HEK293 (cell line): ENCODE results near the gene ARV1.

Experiments used
- CTCF ChIA-PET: fragments of 350-600 bp; formaldehyde crosslinking; extraction: SDS; loops from one replicate; lab custom pipeline; 2021; ENCODE audit warnings: antibody characterized with exemption; lab: Yijun Ruan, JAX
- POLR2A ChIA-PET: fragments of 300-600 bp; formaldehyde crosslinking; extraction: SDS; loops from one replicate; lab custom pipeline; 2020; ENCODE audit warnings: antibody characterized with exemption, inconsistent platforms; lab: Yijun Ruan, JAX
- H3K27ac ChIP-seq: fragments of 200-500 bp; sonication (Bioruptor generic); 2 replicates; pipeline ENCODE4 v1.5.1; 2014; ENCODE audit warnings: low read depth, low read length, control low read depth, inconsistent platforms; ENCODE audit errors: extremely low read depth
- H3K36me3 ChIP-seq, 2 experiments: fragments of 200-500 bp in 1 of 2; sonication (Bioruptor generic) in 1 of 2; 1 replicate in 1 of 2; 2 replicates in 1 of 2; pipeline ENCODE4 v1.5.1; 2014 to 2017; ENCODE audit warnings: inconsistent platforms in 2 of 2, low read length in 2 of 2; ENCODE audit not compliant: control insufficient read depth in 2 of 2, insufficient read depth in 1 of 2
- H3K4me1 ChIP-seq: fragments of 200-500 bp; sonication (Bioruptor generic); 2 replicates; pipeline ENCODE4 v1.5.1; 2014; ENCODE audit warnings: mild to moderate bottlenecking, low read length, inconsistent platforms; ENCODE audit not compliant: control insufficient read depth, insufficient read depth
- H3K4me3 ChIP-seq: 2 replicates; pipeline ENCODE4 v1.5.1; 2011; ENCODE audit warnings: low read depth, mild to moderate bottlenecking, control low read depth, low read length, moderate library complexity
- H3K9me3 ChIP-seq: fragments of 200-500 bp; sonication (Bioruptor generic); 2 replicates; pipeline ENCODE4 v1.5.1; 2014; ENCODE audit warnings: low read depth, low read length, inconsistent platforms; ENCODE audit not compliant: control insufficient read depth, insufficient read depth
- MEIS1 ChIP-seq: sonication (generic); formaldehyde crosslinking; IDR thresholded peaks from 2 replicates; pipeline ENCODE4 v1.8.1; 2022; ENCODE audit warnings: missing genetic modification reagents, mild to moderate bottlenecking, borderline replicate concordance
- SP7 ChIP-seq: fragments of 450-650 bp; formaldehyde crosslinking; IDR thresholded peaks from 2 replicates; pipeline ENCODE4 v1.5.1; 2016; ENCODE audit warnings: missing biosample characterization, missing genetic modification characterization
- ZBTB20 ChIP-seq: fragments of 450-650 bp; formaldehyde crosslinking; IDR thresholded peaks from 2 replicates; pipeline ENCODE4 v1.5.1; 2016; ENCODE audit warnings: missing biosample characterization, missing genetic modification characterization
- ZBTB48 ChIP-seq: fragments of 450-650 bp; formaldehyde crosslinking; IDR thresholded peaks from 2 replicates; pipeline ENCODE4 v1.5.1; 2016; ENCODE audit warnings: missing biosample characterization, missing genetic modification characterization
- ZBTB7A ChIP-seq: fragments of 450-650 bp; formaldehyde crosslinking; IDR thresholded peaks from 2 replicates; pipeline ENCODE4 v1.5.1; 2016; ENCODE audit warnings: low read depth, missing biosample characterization, missing genetic modification characterization
- ZFP3 ChIP-seq: fragments of 450-650 bp; formaldehyde crosslinking; IDR thresholded peaks from 2 replicates; pipeline ENCODE4 v1.5.1; 2016; ENCODE audit warnings: low read depth, missing biosample characterization, missing genetic modification characterization
- ZIC2 ChIP-seq: fragments of 450-650 bp; formaldehyde crosslinking; IDR thresholded peaks from 2 replicates; pipeline ENCODE4 v1.5.1; 2016; ENCODE audit warnings: missing biosample characterization, missing genetic modification characterization
- ZNF146 ChIP-seq: fragments of 450-650 bp; formaldehyde crosslinking; IDR thresholded peaks from 2 replicates; pipeline ENCODE4 v1.5.1; 2016; ENCODE audit warnings: missing biosample characterization, missing genetic modification characterization
- ZNF155 ChIP-seq: fragments of 450-650 bp; formaldehyde crosslinking; IDR thresholded peaks from 2 replicates; pipeline ENCODE4 v1.5.1; 2016; ENCODE audit warnings: missing biosample characterization, missing genetic modification characterization
- ZNF169 ChIP-seq: fragments of 450-650 bp; formaldehyde crosslinking; IDR thresholded peaks from 2 replicates; pipeline ENCODE4 v1.5.1; 2016; ENCODE audit warnings: missing biosample characterization, missing genetic modification characterization
- ZNF175 ChIP-seq: fragments of 450-650 bp; formaldehyde crosslinking; IDR thresholded peaks from 2 replicates; pipeline ENCODE4 v1.5.1; 2016; ENCODE audit warnings: missing biosample characterization, missing genetic modification characterization
- ZNF19 ChIP-seq: fragments of 450-650 bp; formaldehyde crosslinking; IDR thresholded peaks from 2 replicates; pipeline ENCODE4; 2016; ENCODE audit warnings: missing biosample characterization, missing genetic modification characterization, low read depth
- ZNF223 ChIP-seq: fragments of 450-650 bp; formaldehyde crosslinking; IDR thresholded peaks from 2 replicates; pipeline ENCODE4 v1.5.1; 2016; ENCODE audit warnings: missing biosample characterization, missing genetic modification characterization
- ZNF324 ChIP-seq: fragments of 450-650 bp; formaldehyde crosslinking; IDR thresholded peaks from 2 replicates; pipeline ENCODE4 v1.5.1; 2016; ENCODE audit warnings: missing biosample characterization, missing genetic modification characterization
- ZNF341 ChIP-seq: fragments of 450-650 bp; formaldehyde crosslinking; IDR thresholded peaks from 2 replicates; pipeline ENCODE4; 2016; ENCODE audit warnings: low read depth, missing biosample characterization, missing genetic modification characterization
- ZNF510 ChIP-seq: fragments of 450-650 bp; formaldehyde crosslinking; IDR thresholded peaks from 2 replicates; pipeline ENCODE4 v1.5.1; 2018; ENCODE audit warnings: mild to moderate bottlenecking, missing genetic modification characterization, missing biosample characterization; ENCODE audit not compliant: insufficient replicate concordance
- ZNF514 ChIP-seq: fragments of 450-650 bp; formaldehyde crosslinking; IDR thresholded peaks from 2 replicates; pipeline ENCODE4 v1.5.1; 2016; ENCODE audit warnings: missing biosample characterization, missing genetic modification characterization
- ZNF571 ChIP-seq: fragments of 450-650 bp; formaldehyde crosslinking; IDR thresholded peaks from 2 replicates; pipeline ENCODE4 v1.5.0; 2017; ENCODE audit warnings: missing biosample characterization, missing genetic modification characterization
- ZNF660 ChIP-seq: fragments of 450-650 bp; IDR thresholded peaks from 2 replicates; pipeline ENCODE4 v1.5.1; 2018; ENCODE audit warnings: missing biosample characterization, mild to moderate bottlenecking, missing genetic modification characterization
- ZNF76 ChIP-seq: fragments of 450-650 bp; formaldehyde crosslinking; IDR thresholded peaks from 2 replicates; pipeline ENCODE4; 2016; ENCODE audit warnings: low read depth, missing biosample characterization, missing genetic modification characterization, borderline replicate concordance
- ZNF777 ChIP-seq: fragments of 450-650 bp; formaldehyde crosslinking; IDR thresholded peaks from 2 replicates; pipeline ENCODE4 v1.5.1; 2017; ENCODE audit warnings: missing biosample characterization, missing genetic modification characterization, borderline replicate concordance
- ZNF785 ChIP-seq: fragments of 450-650 bp; formaldehyde crosslinking; IDR thresholded peaks from 2 replicates; pipeline ENCODE4 v1.5.1; 2016; ENCODE audit warnings: missing biosample characterization, missing genetic modification characterization
- TF ChIP-seq, protein P1 (sequence below): fragments of 450-650 bp; IDR thresholded peaks from 2 replicates; pipeline ENCODE4 v1.5.1; 2018; ENCODE audit warnings: missing biosample characterization, mild to moderate bottlenecking, missing genetic modification characterization
- TF ChIP-seq, protein P2 (sequence below): fragments of 450-650 bp; formaldehyde crosslinking; optimal IDR thresholded peaks from 2 replicates; pipeline ENCODE3; 2016; ENCODE audit warnings: missing biosample characterization, mild to moderate bottlenecking, missing genetic modification characterization
- TF ChIP-seq, protein P3 (sequence below): fragments of 450-650 bp; formaldehyde crosslinking; IDR thresholded peaks from 2 replicates; pipeline ENCODE4 v1.5.1; 2016; ENCODE audit warnings: missing biosample characterization, missing genetic modification characterization, low read depth
- TF ChIP-seq, protein P4 (sequence below): fragments of 450-650 bp; formaldehyde crosslinking; IDR thresholded peaks from 2 replicates; pipeline ENCODE4 v1.5.1; 2016; ENCODE audit warnings: missing biosample characterization, missing genetic modification characterization, low read depth
- TF ChIP-seq, protein P5 (sequence below): fragments of 450-650 bp; formaldehyde crosslinking; IDR thresholded peaks from 2 replicates; pipeline ENCODE4 v1.5.1; 2016; ENCODE audit warnings: missing biosample characterization, missing genetic modification characterization, borderline replicate concordance

The ARV1 gene

DNA sequence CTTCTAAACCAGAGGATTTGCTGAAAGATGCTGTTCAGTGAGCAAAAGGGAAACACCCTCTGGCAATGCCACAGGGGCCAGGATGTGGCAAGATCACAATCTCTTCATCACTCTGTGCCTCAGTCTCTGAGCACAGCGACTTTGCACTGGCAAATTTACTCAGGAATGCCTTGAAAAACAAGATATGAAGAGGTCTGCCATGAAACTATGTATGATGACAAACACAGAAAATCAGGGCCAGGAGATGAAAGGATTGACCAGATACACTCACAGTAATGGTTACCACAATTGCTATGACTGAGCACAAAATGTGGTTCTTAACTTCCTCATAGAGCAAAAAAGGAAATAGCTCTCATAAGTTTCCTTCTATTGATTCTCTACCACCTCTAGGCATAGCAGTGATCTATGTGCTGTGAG lies 6.0 kb upstream of the ARV1 start:
- TF ChIP-seq ZNF223 = no peak
- TF ChIP-seq ZBTB7A (tag by site-specific recombination) = no peak
- no peak for TF ChIP-seq ZNF146 (tag by site-specific recombination)
- TF ChIP-seq ZNF169 = no peak
- TF ChIP-seq, protein P1, sequence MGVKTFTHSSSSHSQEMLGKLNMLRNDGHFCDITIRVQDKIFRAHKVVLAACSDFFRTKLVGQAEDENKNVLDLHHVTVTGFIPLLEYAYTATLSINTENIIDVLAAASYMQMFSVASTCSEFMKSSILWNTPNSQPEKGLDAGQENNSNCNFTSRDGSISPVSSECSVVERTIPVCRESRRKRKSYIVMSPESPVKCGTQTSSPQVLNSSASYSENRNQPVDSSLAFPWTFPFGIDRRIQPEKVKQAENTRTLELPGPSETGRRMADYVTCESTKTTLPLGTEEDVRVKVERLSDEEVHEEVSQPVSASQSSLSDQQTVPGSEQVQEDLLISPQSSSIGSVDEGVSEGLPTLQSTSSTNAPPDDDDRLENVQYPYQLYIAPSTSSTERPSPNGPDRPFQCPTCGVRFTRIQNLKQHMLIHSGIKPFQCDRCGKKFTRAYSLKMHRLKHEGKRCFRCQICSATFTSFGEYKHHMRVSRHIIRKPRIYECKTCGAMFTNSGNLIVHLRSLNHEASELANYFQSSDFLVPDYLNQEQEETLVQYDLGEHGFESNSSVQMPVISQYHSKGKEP (tag by site-specific recombination) = no peak
- TF ChIP-seq ZNF514 (tag by site-specific recombination) = no peak
- TF ChIP-seq ZNF571 (tag by site-specific recombination) = no peak
- TF ChIP-seq ZNF324 (tag by site-specific recombination) = no peak
- TF ChIP-seq ZNF341 (tag by site-specific recombination) = no peak
- no peak for TF ChIP-seq ZIC2 (tag by site-specific recombination)
- TF ChIP-seq ZNF175 (tag by site-specific recombination) = no peak
- TF ChIP-seq ZNF777 (tag by site-specific recombination) = no peak
- TF ChIP-seq ZBTB20 = no peak
- TF ChIP-seq MEIS1 (CRISPR knock-in tag) = no peak
- TF ChIP-seq, protein P2, sequence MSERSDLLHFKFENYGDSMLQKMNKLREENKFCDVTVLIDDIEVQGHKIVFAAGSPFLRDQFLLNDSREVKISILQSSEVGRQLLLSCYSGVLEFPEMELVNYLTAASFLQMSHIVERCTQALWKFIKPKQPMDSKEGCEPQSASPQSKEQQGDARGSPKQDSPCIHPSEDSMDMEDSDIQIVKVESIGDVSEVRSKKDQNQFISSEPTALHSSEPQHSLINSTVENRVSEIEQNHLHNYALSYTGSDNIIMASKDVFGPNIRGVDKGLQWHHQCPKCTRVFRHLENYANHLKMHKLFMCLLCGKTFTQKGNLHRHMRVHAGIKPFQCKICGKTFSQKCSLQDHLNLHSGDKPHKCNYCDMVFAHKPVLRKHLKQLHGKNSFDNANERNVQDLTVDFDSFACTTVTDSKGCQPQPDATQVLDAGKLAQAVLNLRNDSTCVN = no peak
- TF ChIP-seq, protein P3, sequence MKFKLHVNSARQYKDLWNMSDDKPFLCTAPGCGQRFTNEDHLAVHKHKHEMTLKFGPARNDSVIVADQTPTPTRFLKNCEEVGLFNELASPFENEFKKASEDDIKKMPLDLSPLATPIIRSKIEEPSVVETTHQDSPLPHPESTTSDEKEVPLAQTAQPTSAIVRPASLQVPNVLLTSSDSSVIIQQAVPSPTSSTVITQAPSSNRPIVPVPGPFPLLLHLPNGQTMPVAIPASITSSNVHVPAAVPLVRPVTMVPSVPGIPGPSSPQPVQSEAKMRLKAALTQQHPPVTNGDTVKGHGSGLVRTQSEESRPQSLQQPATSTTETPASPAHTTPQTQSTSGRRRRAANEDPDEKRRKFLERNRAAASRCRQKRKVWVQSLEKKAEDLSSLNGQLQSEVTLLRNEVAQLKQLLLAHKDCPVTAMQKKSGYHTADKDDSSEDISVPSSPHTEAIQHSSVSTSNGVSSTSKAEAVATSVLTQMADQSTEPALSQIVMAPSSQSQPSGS = no peak
- TF ChIP-seq ZNF660 (tag by site-specific recombination) = no peak
- Histone ChIP-seq H3K9me3 (no peaks in the 10 kb centered on the region), H3K27ac (no peak overlapping the region), H3K4me1 (peaks cover 6% of the 10 kb centered on the region; the same call in 1 of the 2 replicates), H3K4me3 (no peak overlapping the region), H3K36me3 (peaks cover 0 to 19% of the 10 kb centered on the region in 2 experiments; a peak in 2 of 3 replicates)
- POLR2A ChIA-PET = no interaction called here
- CTCF ChIA-PET = no interaction called here

DNA sequence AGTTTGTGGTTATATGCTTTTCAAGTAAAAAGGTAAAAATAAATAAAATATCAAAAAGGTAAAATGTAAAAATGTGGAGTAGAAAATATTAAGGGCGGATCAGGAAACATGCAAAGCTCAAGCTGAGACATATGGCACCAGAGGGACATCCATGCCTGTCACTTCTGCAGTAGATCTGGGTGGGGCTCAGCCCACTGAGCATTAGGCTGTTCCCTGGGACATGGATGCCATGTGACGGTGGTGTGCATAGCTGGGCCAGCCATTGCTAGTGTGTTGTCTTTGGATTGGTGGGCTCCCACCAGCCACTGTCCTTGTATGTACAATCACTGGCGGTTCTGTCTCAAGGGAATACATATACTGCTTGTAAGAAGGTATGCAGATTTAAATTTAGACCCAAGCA lies 3.3 kb upstream of the ARV1 start:
- peaks cover 6% of the 10 kb centered on the region; the same call in 1 of the 2 replicates for H3K4me1 ChIP-seq
- no peak overlapping the region for H3K4me3 ChIP-seq
- peaks cover 5 to 17% of the 10 kb centered on the region in 2 experiments; a peak in 2 of 3 replicates for H3K36me3 ChIP-seq
- no peak for TF ChIP-seq ZNF785 (tag by site-specific recombination)
- no peak for TF ChIP-seq ZBTB48
- TF ChIP-seq ZNF510 (tag by site-specific recombination) = no peak
- TF ChIP-seq, protein P4, sequence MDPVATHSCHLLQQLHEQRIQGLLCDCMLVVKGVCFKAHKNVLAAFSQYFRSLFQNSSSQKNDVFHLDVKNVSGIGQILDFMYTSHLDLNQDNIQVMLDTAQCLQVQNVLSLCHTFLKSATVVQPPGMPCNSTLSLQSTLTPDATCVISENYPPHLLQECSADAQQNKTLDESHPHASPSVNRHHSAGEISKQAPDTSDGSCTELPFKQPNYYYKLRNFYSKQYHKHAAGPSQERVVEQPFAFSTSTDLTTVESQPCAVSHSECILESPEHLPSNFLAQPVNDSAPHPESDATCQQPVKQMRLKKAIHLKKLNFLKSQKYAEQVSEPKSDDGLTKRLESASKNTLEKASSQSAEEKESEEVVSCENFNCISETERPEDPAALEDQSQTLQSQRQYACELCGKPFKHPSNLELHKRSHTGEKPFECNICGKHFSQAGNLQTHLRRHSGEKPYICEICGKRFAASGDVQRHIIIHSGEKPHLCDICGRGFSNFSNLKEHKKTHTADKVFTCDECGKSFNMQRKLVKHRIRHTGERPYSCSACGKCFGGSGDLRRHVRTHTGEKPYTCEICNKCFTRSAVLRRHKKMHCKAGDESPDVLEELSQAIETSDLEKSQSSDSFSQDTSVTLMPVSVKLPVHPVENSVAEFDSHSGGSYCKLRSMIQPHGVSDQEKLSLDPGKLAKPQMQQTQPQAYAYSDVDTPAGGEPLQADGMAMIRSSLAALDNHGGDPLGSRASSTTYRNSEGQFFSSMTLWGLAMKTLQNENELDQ (tag by site-specific recombination) = no peak
- TF ChIP-seq SP7 (tag by site-specific recombination) = no peak
- TF ChIP-seq, protein P5, sequence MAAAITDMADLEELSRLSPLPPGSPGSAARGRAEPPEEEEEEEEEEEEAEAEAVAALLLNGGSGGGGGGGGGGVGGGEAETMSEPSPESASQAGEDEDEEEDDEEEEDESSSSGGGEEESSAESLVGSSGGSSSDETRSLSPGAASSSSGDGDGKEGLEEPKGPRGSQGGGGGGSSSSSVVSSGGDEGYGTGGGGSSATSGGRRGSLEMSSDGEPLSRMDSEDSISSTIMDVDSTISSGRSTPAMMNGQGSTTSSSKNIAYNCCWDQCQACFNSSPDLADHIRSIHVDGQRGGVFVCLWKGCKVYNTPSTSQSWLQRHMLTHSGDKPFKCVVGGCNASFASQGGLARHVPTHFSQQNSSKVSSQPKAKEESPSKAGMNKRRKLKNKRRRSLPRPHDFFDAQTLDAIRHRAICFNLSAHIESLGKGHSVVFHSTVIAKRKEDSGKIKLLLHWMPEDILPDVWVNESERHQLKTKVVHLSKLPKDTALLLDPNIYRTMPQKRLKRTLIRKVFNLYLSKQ (tag by site-specific recombination) = no peak
- TF ChIP-seq ZNF155 (tag by site-specific recombination) = no peak
- TF ChIP-seq ZNF19 (tag by site-specific recombination) = no peak
- no peak for TF ChIP-seq ZNF76 (tag by site-specific recombination)
- TF ChIP-seq, protein P2 = no peak
- TF ChIP-seq ZFP3 (tag by site-specific recombination) = no peak
- TF ChIP-seq MEIS1 (CRISPR knock-in tag) = no peak
- TF ChIP-seq, all 188 proteins: peak for 0
- ChIA-PET POLR2A (no interaction called here), CTCF (interaction anchor here (0.6 kb wide), 1 partner anchor 25 kb away, joined by 4 read pairs; no protein-coding TSS in a partner anchor)
- Histone ChIP-seq H3K27ac (no peak overlapping the region), H3K9me3 (no peaks in the 10 kb centered on the region)
